GM18499 (cell line): Measurements from ENCODE around the gene CYSTM1.

ENCODE experiments used
- ATAC-seq: cut with Tn5 transposase; IDR thresholded peaks from one replicate; pipeline ENCODE4 v1.9.1; 2021; ENCODE audit warnings: moderate number of reproducible peaks; ENCODE audit not compliant: insufficient read depth, unreplicated experiment

Gene CYSTM1

GRCh38 chr5:140228364-140228837 lies 53.4 kb downstream of the CYSTM1 start:
- no peak for ATAC-seq

GRCh38 chr5:140230373-140230772 lies 55.4 kb downstream of the CYSTM1 start:
- ATAC-seq, result no peak

GRCh38 chr5:140232731-140233130 lies 57.7 kb downstream of the CYSTM1 start:
- ATAC-seq, result no peak

- no peak for ATAC-seq
Measured at GRCh38 chr5:140234377-140234989, 59.5 kb downstream of the CYSTM1 start.

- ATAC-seq, result no peak
Measured at GRCh38 chr5:140235791-140236551, 61.0 kb downstream of the CYSTM1 start.

- no peak for ATAC-seq
Measured at GRCh38 chr5:140236891-140237598, 62.1 kb downstream of the CYSTM1 start.

- no peak for ATAC-seq
Measured at GRCh38 chr5:140238756-140239155, 63.8 kb downstream of the CYSTM1 start.

GRCh38 chr5:140239461-140239860 lies 64.5 kb downstream of the CYSTM1 start:
- no peak for ATAC-seq

GRCh38 chr5:140239939-140240700 lies 65.1 kb downstream of the CYSTM1 start:
- no peak for ATAC-seq

GRCh38 chr5:140240987-140241706 lies 66.2 kb downstream of the CYSTM1 start:
- ATAC-seq, result no peak

- ATAC-seq, result no peak
Measured at GRCh38 chr5:140242099-140242498, 67.1 kb downstream of the CYSTM1 start.

- no peak for ATAC-seq
Measured at GRCh38 chr5:140242890-140243585, 68.0 kb downstream of the CYSTM1 start.

GRCh38 chr5:140243706-140244250 lies 68.8 kb downstream of the CYSTM1 start:
- ATAC-seq, result no peak

- ATAC-seq, result peak; percentile 52
Measured at GRCh38 chr5:140244525-140245025, 69.6 kb downstream of the CYSTM1 start.

- ATAC-seq, result no peak
Measured at GRCh38 chr5:140245341-140245740, 70.4 kb downstream of the CYSTM1 start.

GRCh38 chr5:140245926-140246325 lies 70.9 kb downstream of the CYSTM1 start:
- ATAC-seq, result no peak

GRCh38 chr5:140246378-140247122 lies 71.6 kb downstream of the CYSTM1 start:
- no peak for ATAC-seq

- no peak for ATAC-seq
Measured at GRCh38 chr5:140248414-140248813, 73.4 kb downstream of the CYSTM1 start.
